ENCODE measurements around the gene MRM2.

The MRM2 gene

DNA sequence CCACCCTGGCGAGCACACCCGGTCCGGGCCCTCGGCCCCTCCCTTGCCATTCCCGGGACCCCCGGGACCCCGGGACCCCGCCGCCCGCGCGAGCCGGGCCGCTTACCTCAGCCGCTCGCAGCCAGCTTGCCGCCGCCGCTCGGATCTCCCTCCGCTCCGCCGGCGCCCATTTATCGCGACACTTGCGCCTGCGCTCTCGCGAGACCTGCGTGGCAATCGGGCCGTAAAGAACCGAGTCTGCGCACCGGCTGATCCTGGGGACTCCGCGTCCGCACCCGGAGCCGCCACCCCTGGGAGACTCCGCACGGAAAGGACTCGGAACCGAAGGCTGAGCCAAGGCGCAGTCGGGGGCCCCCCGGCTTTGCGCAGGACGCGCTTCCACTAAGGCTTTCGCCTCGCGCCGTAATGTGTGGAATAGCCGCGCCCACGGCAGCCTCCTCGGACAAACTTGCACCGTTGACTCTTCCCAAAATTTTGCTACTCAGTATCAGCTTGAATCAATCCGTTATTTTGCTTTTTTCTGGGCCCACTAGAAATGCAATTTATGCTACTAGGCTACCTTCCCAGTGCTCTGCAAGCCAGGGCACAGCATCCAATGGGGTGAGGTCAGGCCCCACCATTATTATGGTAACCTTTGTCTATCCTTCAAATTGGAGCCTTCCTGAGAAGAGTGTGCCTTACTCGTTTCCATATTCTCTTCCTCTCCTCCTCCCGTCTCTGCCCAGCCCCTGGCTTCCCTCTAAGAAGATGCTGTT is 9.1 kb downstream of the MRM2 start, which contains the start of gene MAD1L1 (continued):
- TF ChIP-seq SALL2 (tag by site-specific recombination; IDR thresholded peaks at IDR 0.05; ENCODE audit: borderline replicate concordance) (no peak), ZSCAN23 (tag by site-specific recombination; IDR thresholded peaks at IDR 0.05) (no peak), ZNF140 (tag by site-specific recombination; IDR thresholded peaks at IDR 0.05) (no peak), ZNF701 (tag by site-specific recombination; IDR thresholded peaks at IDR 0.05) (no peak), MEIS1 (CRISPR knock-in tag; IDR thresholded peaks at IDR 0.05; ENCODE audit: borderline replicate concordance) (no peak; the same call in 1 of the 2 replicates), REST (tag by site-specific recombination; IDR thresholded peaks at IDR 0.05) (no peak), ZNF404 (tag by site-specific recombination; IDR thresholded peaks at IDR 0.05) (no peak), ZNF2 (tag by site-specific recombination; IDR thresholded peaks at IDR 0.05) (peak; percentile 88), ZNF112 (tag by site-specific recombination; IDR thresholded peaks at IDR 0.05) (no peak), ZNF629 (tag by site-specific recombination; IDR thresholded peaks at IDR 0.05) (peak; percentile 69; the same call in 1 of the 2 replicates), ZNF560 (tag by site-specific recombination; IDR thresholded peaks at IDR 0.05; ENCODE audit: borderline replicate concordance) (no peak), YY1 (tag by site-specific recombination; IDR thresholded peaks at IDR 0.05) (no peak), ZNF664 (tag by site-specific recombination; IDR thresholded peaks at IDR 0.05) (no peak), PATZ1 (tag by site-specific recombination; IDR thresholded peaks at IDR 0.05) (peak; percentile 73), RBAK (tag by site-specific recombination; IDR thresholded peaks at IDR 0.05) (no peak), ZNF214 (tag by site-specific recombination; IDR thresholded peaks at IDR 0.05; ENCODE audit: borderline replicate concordance) (no peak), TSHZ1 (tag by site-specific recombination; IDR thresholded peaks at IDR 0.05; ENCODE audit: borderline replicate concordance) (no peak), ZNF350 (tag by site-specific recombination; IDR thresholded peaks at IDR 0.05) (no peak)
- TF ChIP-seq, protein P1, sequence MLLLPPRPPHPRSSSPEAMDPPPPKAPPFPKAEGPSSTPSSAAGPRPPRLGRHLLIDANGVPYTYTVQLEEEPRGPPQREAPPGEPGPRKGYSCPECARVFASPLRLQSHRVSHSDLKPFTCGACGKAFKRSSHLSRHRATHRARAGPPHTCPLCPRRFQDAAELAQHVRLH (tag by site-specific recombination; IDR thresholded peaks at IDR 0.05), result no peak
- TF ChIP-seq, protein P2, sequence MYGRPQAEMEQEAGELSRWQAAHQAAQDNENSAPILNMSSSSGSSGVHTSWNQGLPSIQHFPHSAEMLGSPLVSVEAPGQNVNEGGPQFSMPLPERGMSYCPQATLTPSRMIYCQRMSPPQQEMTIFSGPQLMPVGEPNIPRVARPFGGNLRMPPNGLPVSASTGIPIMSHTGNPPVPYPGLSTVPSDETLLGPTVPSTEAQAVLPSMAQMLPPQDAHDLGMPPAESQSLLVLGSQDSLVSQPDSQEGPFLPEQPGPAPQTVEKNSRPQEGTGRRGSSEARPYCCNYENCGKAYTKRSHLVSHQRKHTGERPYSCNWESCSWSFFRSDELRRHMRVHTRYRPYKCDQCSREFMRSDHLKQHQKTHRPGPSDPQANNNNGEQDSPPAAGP (tag by site-specific recombination; IDR thresholded peaks at IDR 0.05), result 0 out of 2 replicates have a peak, but pooled peaks have one; percentile 26
- TF ChIP-seq, protein P3, sequence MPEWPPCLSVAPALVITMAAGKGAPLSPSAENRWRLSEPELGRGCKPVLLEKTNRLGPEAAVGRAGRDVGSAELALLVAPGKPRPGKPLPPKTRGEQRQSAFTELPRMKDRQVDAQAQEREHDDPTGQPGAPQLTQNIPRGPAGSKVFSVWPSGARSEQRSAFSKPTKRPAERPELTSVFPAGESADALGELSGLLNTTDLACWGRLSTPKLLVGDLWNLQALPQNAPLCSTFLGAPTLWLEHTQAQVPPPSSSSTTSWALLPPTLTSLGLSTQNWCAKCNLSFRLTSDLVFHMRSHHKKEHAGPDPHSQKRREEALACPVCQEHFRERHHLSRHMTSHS (tag by site-specific recombination; IDR thresholded peaks at IDR 0.05), result no peak
- TF ChIP-seq, protein P4, sequence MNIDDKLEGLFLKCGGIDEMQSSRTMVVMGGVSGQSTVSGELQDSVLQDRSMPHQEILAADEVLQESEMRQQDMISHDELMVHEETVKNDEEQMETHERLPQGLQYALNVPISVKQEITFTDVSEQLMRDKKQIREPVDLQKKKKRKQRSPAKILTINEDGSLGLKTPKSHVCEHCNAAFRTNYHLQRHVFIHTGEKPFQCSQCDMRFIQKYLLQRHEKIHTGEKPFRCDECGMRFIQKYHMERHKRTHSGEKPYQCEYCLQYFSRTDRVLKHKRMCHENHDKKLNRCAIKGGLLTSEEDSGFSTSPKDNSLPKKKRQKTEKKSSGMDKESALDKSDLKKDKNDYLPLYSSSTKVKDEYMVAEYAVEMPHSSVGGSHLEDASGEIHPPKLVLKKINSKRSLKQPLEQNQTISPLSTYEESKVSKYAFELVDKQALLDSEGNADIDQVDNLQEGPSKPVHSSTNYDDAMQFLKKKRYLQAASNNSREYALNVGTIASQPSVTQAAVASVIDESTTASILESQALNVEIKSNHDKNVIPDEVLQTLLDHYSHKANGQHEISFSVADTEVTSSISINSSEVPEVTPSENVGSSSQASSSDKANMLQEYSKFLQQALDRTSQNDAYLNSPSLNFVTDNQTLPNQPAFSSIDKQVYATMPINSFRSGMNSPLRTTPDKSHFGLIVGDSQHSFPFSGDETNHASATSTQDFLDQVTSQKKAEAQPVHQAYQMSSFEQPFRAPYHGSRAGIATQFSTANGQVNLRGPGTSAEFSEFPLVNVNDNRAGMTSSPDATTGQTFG (tag by site-specific recombination; IDR thresholded peaks at IDR 0.05; ENCODE audit: borderline replicate concordance), result no peak
- TF ChIP-seq, protein P5, sequence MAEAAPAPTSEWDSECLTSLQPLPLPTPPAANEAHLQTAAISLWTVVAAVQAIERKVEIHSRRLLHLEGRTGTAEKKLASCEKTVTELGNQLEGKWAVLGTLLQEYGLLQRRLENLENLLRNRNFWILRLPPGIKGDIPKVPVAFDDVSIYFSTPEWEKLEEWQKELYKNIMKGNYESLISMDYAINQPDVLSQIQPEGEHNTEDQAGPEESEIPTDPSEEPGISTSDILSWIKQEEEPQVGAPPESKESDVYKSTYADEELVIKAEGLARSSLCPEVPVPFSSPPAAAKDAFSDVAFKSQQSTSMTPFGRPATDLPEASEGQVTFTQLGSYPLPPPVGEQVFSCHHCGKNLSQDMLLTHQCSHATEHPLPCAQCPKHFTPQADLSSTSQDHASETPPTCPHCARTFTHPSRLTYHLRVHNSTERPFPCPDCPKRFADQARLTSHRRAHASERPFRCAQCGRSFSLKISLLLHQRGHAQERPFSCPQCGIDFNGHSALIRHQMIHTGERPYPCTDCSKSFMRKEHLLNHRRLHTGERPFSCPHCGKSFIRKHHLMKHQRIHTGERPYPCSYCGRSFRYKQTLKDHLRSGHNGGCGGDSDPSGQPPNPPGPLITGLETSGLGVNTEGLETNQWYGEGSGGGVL (tag by site-specific recombination; IDR thresholded peaks at IDR 0.05), result no peak
